ENCODE measurements around the gene SP110.

DNA sequence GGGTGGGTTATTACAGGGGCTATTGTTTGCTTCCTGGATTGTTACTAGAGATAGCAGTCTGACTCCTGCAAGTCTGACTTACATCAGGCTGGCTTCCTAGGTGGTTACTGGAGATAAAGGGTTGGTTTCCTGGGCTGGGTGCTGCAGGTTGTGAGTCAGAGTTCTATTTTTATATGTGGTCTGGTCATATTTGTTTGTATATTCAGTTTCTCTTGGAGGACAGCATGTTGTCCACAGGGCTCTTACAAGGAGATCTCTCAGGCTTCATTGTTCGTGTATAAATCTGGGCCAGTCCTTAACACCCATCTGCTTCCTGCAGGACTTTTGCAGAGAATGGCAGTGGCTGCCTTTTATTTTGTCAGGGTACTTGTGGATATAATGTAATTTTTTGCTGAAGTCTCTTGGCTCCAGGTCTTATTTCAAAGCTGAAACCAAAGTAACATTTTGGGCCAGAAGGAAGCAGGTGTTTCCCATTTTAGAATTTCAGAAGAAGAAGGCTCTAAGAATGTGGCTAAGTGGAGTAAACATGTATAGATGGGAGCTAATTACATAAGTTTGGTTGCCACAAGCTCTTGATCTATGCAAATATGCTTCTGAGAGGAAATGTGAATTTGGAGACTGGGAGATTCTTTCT lies 85.2 kb downstream of the SP110 start:
- TF ChIP-seq, protein P1, sequence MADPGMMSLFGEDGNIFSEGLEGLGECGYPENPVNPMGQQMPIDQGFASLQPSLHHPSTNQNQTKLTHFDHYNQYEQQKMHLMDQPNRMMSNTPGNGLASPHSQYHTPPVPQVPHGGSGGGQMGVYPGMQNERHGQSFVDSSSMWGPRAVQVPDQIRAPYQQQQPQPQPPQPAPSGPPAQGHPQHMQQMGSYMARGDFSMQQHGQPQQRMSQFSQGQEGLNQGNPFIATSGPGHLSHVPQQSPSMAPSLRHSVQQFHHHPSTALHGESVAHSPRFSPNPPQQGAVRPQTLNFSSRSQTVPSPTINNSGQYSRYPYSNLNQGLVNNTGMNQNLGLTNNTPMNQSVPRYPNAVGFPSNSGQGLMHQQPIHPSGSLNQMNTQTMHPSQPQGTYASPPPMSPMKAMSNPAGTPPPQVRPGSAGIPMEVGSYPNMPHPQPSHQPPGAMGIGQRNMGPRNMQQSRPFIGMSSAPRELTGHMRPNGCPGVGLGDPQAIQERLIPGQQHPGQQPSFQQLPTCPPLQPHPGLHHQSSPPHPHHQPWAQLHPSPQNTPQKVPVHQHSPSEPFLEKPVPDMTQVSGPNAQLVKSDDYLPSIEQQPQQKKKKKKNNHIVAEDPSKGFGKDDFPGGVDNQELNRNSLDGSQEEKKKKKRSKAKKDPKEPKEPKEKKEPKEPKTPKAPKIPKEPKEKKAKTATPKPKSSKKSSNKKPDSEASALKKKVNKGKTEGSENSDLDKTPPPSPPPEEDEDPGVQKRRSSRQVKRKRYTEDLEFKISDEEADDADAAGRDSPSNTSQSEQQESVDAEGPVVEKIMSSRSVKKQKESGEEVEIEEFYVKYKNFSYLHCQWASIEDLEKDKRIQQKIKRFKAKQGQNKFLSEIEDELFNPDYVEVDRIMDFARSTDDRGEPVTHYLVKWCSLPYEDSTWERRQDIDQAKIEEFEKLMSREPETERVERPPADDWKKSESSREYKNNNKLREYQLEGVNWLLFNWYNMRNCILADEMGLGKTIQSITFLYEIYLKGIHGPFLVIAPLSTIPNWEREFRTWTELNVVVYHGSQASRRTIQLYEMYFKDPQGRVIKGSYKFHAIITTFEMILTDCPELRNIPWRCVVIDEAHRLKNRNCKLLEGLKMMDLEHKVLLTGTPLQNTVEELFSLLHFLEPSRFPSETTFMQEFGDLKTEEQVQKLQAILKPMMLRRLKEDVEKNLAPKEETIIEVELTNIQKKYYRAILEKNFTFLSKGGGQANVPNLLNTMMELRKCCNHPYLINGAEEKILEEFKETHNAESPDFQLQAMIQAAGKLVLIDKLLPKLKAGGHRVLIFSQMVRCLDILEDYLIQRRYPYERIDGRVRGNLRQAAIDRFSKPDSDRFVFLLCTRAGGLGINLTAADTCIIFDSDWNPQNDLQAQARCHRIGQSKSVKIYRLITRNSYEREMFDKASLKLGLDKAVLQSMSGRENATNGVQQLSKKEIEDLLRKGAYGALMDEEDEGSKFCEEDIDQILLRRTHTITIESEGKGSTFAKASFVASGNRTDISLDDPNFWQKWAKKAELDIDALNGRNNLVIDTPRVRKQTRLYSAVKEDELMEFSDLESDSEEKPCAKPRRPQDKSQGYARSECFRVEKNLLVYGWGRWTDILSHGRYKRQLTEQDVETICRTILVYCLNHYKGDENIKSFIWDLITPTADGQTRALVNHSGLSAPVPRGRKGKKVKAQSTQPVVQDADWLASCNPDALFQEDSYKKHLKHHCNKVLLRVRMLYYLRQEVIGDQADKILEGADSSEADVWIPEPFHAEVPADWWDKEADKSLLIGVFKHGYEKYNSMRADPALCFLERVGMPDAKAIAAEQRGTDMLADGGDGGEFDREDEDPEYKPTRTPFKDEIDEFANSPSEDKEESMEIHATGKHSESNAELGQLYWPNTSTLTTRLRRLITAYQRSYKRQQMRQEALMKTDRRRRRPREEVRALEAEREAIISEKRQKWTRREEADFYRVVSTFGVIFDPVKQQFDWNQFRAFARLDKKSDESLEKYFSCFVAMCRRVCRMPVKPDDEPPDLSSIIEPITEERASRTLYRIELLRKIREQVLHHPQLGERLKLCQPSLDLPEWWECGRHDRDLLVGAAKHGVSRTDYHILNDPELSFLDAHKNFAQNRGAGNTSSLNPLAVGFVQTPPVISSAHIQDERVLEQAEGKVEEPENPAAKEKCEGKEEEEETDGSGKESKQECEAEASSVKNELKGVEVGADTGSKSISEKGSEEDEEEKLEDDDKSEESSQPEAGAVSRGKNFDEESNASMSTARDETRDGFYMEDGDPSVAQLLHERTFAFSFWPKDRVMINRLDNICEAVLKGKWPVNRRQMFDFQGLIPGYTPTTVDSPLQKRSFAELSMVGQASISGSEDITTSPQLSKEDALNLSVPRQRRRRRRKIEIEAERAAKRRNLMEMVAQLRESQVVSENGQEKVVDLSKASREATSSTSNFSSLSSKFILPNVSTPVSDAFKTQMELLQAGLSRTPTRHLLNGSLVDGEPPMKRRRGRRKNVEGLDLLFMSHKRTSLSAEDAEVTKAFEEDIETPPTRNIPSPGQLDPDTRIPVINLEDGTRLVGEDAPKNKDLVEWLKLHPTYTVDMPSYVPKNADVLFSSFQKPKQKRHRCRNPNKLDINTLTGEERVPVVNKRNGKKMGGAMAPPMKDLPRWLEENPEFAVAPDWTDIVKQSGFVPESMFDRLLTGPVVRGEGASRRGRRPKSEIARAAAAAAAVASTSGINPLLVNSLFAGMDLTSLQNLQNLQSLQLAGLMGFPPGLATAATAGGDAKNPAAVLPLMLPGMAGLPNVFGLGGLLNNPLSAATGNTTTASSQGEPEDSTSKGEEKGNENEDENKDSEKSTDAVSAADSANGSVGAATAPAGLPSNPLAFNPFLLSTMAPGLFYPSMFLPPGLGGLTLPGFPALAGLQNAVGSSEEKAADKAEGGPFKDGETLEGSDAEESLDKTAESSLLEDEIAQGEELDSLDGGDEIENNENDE (IDR thresholded peaks at IDR 0.05; ENCODE audit: insufficient replicate concordance, low read length): no peak
- TF ChIP-seq ZNF274 (IDR thresholded peaks at IDR 0.05; ENCODE audit: borderline replicate concordance, extremely low read depth, low read length): no peak
- TF ChIP-seq EZH2 (IDR thresholded peaks at IDR 0.05; ENCODE audit: low read depth, low read length, severe bottlenecking): no peak
- TF ChIP-seq JUND (IDR thresholded peaks at IDR 0.05; ENCODE audit: low read length): no peak
